ENCODE measurements around the gene RAN. TPM values are rescaled to one million over a fixed set of nuclear protein-coding genes. Genes with fewer than 3 reads are reported as not detected.
"Not testable (repeated sequence)": the region's sequence is repeated elsewhere in the genome, so short reads cannot be mapped to it uniquely, and the experiment has no call there.

RAN gene
- total RNA-seq, 1 experiment from 2014 or later: 1,396 TPM

DNA sequence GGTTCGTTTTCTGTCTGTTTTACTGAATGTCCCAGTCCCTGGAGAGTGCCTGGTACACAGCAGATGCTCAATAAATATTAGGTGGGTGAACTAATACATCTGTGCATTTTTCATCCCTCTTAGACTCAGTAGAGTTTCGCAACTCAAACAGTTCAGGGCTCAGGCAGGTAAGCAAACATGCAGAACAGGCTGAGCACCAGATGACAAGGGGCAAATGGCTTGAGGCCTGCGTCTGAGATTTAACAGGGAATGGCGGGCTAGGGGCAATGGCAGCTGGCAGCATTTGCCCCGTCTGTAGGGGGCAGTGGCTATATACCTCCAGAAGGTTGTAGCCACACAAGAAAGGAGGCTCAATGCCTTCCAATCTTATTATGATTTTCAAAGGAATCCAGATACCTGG, 8.6 kb upstream of the RAN start:
- H3K27me3 ChIP-seq (ENCODE audit: control insufficient read depth, insufficient read depth, low read length): no peaks in the 10 kb centered on the region
- DNase-seq: no peak
- H3K4me3 ChIP-seq (ENCODE audit: insufficient read depth, low read depth, low read length): no peak overlapping the region
- H3K36me3 ChIP-seq (replicated peaks; ENCODE audit: control insufficient read depth, insufficient read depth, low read length): no peaks in the 10 kb centered on the region

- no peaks in the 10 kb centered on the region for H3K27me3 ChIP-seq (ENCODE audit: control insufficient read depth, insufficient read depth, low read length)
- no peak for DNase-seq
- no peak overlapping the region for H3K4me3 ChIP-seq (ENCODE audit: insufficient read depth, low read depth, low read length)
- peaks cover 6% of the 10 kb centered on the region; the same call in 1 of the 2 replicates for H3K36me3 ChIP-seq (replicated peaks; ENCODE audit: control insufficient read depth, insufficient read depth, low read length)
These were observed 3.5 kb upstream of the RAN start for GRCh38 chr12:130868412-130868811.

- Histone ChIP-seq H3K36me3 (replicated peaks; ENCODE audit: control insufficient read depth, insufficient read depth, low read length) (peaks cover 26% of the 10 kb centered on the region), H3K27me3 (ENCODE audit: control insufficient read depth, insufficient read depth, low read length) (no peaks in the 10 kb centered on the region), H3K4me3 (ENCODE audit: insufficient read depth, low read depth, low read length) (peak overlapping the region; percentile 69; the same call in 1 of the 2 replicates)
- DNase-seq: peak; percentile 90
These were observed 1.2 kb upstream of the RAN start for GRCh38 chr12:130870442-130871285.

DNA sequence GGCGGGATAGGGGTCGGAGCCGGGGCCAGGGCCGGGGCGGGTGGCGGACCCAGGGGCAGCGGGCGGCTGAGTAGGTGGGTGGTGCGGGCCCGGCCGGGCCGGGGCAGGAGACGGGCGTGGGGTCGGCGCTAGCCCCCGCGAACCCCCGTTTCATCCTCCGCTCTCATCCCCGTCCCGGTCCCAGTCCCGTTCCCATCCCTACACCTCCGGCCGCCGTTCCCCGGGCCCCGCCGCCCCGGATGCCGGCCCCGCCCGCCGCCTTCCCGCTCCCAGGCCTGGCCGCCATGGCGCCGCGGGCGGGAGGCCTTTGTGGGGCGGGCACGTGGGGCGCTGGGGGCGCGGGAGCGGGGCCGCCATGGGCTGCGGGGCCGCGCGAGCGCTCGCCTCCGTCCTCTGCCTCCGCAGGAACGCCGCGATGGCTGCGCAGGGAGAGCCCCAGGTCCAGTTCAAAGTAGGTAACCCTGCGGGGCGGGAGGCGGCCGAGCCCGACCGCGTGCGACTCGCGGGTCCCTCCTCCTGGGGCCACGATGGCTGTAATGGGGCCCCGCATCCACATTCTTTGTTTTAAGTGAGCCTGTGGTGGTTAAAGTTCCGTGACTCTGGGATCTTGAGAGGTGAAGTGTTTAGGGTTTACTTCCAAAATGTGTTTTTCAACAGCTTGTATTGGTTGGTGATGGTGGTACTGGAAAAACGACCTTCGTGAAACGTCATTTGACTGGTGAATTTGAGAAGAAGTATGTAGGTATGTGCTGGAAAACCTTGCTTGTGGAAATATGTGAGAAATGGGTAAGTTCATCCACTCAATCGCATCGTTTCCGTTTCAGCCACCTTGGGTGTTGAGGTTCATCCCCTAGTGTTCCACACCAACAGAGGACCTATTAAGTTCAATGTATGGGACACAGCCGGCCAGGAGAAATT, 572 bp downstream of the RAN start:
- peak; percentile 81 for DNase-seq
- no peaks in the 10 kb centered on the region for H3K27me3 ChIP-seq (ENCODE audit: control insufficient read depth, insufficient read depth, low read length)
- peaks cover 36% of the 10 kb centered on the region for H3K36me3 ChIP-seq (replicated peaks; ENCODE audit: control insufficient read depth, insufficient read depth, low read length)
- H3K4me3 ChIP-seq (ENCODE audit: insufficient read depth, low read depth, low read length): peak overlapping the region; percentile 81

DNA sequence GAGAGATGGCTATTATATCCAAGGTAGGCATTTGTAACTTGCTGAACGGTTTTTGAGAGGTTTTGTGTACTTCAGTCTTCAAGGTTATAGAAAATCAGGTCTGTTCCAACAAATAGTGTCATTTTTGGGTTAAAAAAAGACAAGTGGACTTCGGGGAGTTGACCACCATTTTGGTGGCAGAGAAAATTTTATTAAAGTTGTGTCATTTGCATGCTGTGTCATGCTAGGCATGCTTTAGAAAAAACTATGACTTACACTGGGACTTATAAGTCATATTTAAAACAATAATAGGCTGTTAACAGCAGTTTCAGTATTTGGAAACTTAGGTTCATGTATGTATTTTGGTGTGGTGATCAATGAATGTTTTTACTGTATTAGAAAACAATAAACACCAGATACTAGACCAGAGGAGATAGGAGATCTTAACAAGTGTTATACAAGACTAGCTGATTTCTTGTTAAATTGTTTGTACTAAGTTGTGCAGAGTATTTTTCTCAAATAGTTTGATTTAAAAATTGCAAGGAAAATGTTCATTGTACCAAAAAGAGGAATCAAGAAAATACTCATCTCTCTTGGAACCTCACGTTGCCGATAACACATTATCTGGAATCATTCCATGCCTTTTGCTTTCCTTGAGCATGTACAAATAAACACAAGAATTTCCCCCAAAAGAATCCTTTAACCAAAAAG, 1.4 kb downstream of the RAN start:
- H3K27me3 ChIP-seq (ENCODE audit: control insufficient read depth, insufficient read depth, low read length): no peaks in the 10 kb centered on the region
- H3K36me3 ChIP-seq (replicated peaks; ENCODE audit: control insufficient read depth, insufficient read depth, low read length): peaks cover 36% of the 10 kb centered on the region
- H3K4me3 ChIP-seq (ENCODE audit: insufficient read depth, low read depth, low read length): peak overlapping the region; percentile 81
- no peak for DNase-seq

DNA sequence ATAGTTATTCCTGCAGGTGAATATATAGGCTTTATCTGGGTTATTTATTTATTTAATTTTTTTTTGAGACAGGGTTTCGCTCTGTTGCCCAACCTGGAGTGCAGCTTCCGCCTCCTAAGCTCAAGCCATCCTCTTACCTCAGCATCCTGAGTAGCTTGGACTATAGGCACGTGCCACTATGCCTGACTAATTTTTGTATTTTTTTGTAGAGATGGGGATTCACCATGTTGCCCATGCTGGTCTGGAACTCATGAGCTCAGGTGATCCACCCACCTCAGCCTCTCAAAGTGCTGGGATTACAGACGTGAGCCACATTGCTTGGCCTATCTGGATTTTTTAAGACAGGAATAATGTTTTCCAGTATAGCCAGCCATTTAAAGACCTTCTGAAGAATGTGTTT, 2.0 kb downstream of the RAN start:
- Histone ChIP-seq H3K27me3 (ENCODE audit: control insufficient read depth, insufficient read depth, low read length) (no peaks in the 10 kb centered on the region), H3K36me3 (replicated peaks; ENCODE audit: control insufficient read depth, insufficient read depth, low read length) (peaks cover 36% of the 10 kb centered on the region), H3K4me3 (ENCODE audit: insufficient read depth, low read depth, low read length) (no peak overlapping the region)
- DNase-seq: no peak

DNA sequence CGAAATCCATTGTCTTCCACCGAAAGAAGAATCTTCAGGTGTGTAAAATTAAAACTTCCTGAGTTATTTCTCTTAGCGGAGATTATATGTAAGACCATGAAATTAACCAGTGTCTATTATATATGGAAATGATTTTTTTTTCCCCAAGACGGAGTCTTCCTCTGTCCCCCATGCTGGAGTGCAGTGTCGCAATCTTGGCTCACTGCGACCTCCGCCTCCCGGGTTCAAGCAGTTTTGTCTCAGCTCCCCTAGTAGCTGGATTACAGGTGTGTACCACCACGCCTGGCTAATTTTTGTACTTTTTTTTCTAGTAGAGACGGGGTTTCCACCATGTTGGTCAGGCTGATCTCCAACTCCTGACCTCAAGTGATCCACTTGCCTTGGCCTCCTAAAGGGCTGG, 2.8 kb downstream of the RAN start:
- Histone ChIP-seq H3K4me3 (ENCODE audit: insufficient read depth, low read depth, low read length) (no peak overlapping the region), H3K36me3 (replicated peaks; ENCODE audit: control insufficient read depth, insufficient read depth, low read length) (peaks cover 36% of the 10 kb centered on the region), H3K27me3 (ENCODE audit: control insufficient read depth, insufficient read depth, low read length) (no peaks in the 10 kb centered on the region)
- DNase-seq: no peak

DNA sequence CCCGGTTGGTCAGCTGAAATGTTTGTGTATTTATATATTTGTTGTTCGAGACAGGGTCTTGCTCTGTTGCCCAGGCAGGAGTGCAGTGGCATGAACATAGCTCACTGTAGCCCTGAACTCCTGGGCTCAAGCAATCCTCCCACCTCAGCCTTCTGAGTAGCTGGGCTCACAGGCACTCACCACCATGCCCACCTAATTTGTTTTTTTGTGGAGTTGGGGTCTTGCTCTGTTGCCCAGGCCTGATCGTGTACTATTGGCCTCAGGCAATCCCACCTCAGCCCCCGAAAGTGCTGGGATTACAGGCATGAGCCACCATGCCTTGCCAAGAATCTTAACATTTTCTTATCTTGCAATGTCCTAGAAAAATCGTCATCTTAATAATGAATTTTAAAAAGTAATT, 3.3 kb downstream of the RAN start:
- Histone ChIP-seq H3K36me3 (replicated peaks; ENCODE audit: control insufficient read depth, insufficient read depth, low read length) (peaks cover 36% of the 10 kb centered on the region), H3K27me3 (ENCODE audit: control insufficient read depth, insufficient read depth, low read length) (no peaks in the 10 kb centered on the region), H3K4me3 (ENCODE audit: insufficient read depth, low read depth, low read length) (no peak overlapping the region)
- no peak for DNase-seq

- not testable (repeated sequence) for DNase-seq; H3K27me3 ChIP-seq (ENCODE audit: control insufficient read depth, insufficient read depth, low read length); H3K4me3 ChIP-seq (ENCODE audit: insufficient read depth, low read depth, low read length)
- peaks cover 36% of the 10 kb centered on the region for H3K36me3 ChIP-seq (replicated peaks; ENCODE audit: control insufficient read depth, insufficient read depth, low read length)
These were observed 3.8 kb downstream of the RAN start for GRCh38 chr12:130875708-130876107.

- no peak for DNase-seq
- peaks cover 36% of the 10 kb centered on the region for H3K36me3 ChIP-seq (replicated peaks; ENCODE audit: control insufficient read depth, insufficient read depth, low read length)
- H3K27me3 ChIP-seq (ENCODE audit: control insufficient read depth, insufficient read depth, low read length): no peaks in the 10 kb centered on the region
- H3K4me3 ChIP-seq (ENCODE audit: insufficient read depth, low read depth, low read length): no peak overlapping the region
These were observed 4.4 kb downstream of the RAN start for GRCh38 chr12:130876297-130876696.

GRCh38 chr12:130876758-130877157, 4.9 kb downstream of the RAN start:
- Histone ChIP-seq H3K36me3 (replicated peaks; ENCODE audit: control insufficient read depth, insufficient read depth, low read length) (peaks cover 36% of the 10 kb centered on the region), H3K27me3 (ENCODE audit: control insufficient read depth, insufficient read depth, low read length) (no peaks in the 10 kb centered on the region), H3K4me3 (ENCODE audit: insufficient read depth, low read depth, low read length) (no peak overlapping the region)
- no peak for DNase-seq

- DNase-seq: no peak
- Histone ChIP-seq H3K4me3 (ENCODE audit: insufficient read depth, low read depth, low read length) (no peak overlapping the region), H3K36me3 (replicated peaks; ENCODE audit: control insufficient read depth, insufficient read depth, low read length) (peaks cover 36% of the 10 kb centered on the region), H3K27me3 (ENCODE audit: control insufficient read depth, insufficient read depth, low read length) (no peaks in the 10 kb centered on the region)
These were observed 5.5 kb downstream of the RAN start for GRCh38 chr12:130877333-130877732.

- no peaks in the 10 kb centered on the region for H3K27me3 ChIP-seq (ENCODE audit: control insufficient read depth, insufficient read depth, low read length)
- H3K4me3 ChIP-seq (ENCODE audit: insufficient read depth, low read depth, low read length): no peak overlapping the region
- peak; percentile 43 for DNase-seq
- peaks cover 29% of the 10 kb centered on the region for H3K36me3 ChIP-seq (replicated peaks; ENCODE audit: control insufficient read depth, insufficient read depth, low read length)
These were observed 6.6 kb downstream of the RAN start for GRCh38 chr12:130878193-130879185.

All from H7 (cell line).